HL-60/S4 treated with retinoic acid at 250 ng/mL for 4 days and 3 days (cell line): ENCODE measurements around the gene TSPEAR.

Experiments
- in situ Hi-C: fragments of 300-500 bp; cut with MboI; formaldehyde crosslinking; loops from 2 replicates; pipeline ENCODE4 v1.7.0; 2022; ENCODE audit warnings: low sequenced_read_pairs

The TSPEAR gene

GRCh38 chr21:44741921-44742320 lies 30.5 kb upstream of the TSPEAR start:
- in situ Hi-C loops = no loop called here

- in situ Hi-C loops = no loop called here
Measured at GRCh38 chr21:44740742-44741141, 29.4 kb upstream of the TSPEAR start.

- in situ Hi-C loops = no loop called here
Measured at GRCh38 chr21:44739316-44739715, 27.9 kb upstream of the TSPEAR start.

DNA sequence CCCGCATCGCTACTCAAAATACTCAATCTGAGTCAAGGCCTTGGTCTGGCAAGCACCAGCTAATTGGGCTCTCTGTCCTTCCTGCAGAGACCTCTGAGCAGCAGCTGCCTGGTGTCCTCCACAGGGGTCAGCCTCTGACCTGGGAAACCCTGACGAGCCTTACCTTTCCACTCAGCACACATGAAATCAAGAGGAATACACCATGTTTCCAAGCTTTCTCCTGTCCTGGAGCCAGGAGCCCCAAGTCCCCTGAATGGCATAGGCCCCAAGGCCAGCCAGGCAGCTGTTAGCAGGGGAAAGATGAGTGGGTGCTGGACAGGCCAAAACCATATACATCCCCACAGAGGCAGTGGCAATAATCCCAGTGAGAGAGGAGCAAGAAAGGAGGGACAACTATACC lies 27.2 kb upstream of the TSPEAR start:
- in situ Hi-C loops = no loop called here

DNA sequence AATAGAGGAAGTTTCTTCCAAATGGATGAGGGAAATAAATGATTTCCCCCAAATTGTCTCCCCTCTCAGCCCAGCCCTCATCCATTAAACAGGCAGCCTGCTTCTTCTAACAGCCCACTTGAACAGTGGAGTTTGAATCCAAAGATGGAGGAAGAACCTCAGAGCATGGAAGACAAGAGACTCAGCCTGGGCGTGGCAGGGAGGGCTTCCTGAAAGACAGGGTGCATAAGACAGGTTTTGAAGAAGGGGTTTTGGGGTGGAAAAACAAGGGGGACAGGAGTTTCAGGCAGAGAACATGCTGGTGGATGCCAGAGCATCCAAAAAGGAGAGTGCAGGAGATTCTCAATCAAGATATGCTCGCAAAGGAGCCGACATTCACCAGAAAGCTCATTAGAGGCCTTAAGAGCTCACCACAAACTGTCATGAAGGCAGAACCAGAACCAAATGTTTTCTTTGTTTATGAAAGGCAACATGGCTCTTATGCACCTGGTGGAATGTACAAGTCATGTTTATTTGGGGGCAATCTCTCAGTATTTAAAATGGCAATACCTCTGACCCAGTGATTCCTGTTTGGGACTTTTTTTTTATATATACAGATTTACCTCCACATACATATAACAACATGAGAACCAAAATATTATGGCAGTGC lies 26.5 kb upstream of the TSPEAR start:
- in situ Hi-C loops = no loop called here

DNA sequence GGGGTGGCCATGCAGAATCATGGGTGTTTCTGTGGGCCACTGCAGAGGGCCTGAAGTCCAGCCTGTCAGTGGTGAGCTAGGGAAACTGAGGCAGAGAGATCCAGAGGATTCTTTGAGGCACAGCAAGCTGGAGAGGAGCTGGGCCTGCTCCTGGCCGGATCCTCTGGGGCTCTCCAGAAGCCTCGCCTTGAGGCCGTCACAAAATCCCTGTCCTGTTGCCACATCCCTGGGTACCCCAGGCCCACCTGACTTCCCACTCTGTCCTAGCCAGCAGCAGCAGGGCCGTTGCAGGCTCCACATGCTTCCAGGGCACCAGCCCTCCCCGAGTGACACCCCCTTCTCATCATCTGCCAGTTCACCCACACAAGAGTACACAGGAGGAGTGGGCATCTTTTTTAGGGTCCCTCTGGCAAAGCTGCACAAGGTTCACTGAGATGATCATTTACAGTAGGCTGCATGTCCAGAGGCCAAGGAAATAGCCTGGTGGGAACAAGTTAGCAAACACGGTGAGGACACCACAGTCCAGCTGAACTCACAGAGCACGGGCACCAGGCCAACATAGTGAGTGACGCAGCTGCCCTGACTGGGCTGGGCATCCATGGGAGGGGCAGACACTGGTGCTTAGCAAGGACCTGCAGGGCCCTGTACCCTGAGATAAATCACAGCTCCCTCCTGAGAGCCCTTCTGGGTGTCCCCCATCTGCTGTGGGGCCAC lies 25.1 kb upstream of the TSPEAR start:
- in situ Hi-C loops = no loop called here

- in situ Hi-C loops = no loop called here
Measured at GRCh38 chr21:44735821-44736220, 24.4 kb upstream of the TSPEAR start.

- in situ Hi-C loops = no loop called here
Measured at GRCh38 chr21:44734841-44735240, 23.5 kb upstream of the TSPEAR start.

GRCh38 chr21:44734026-44734745 lies 22.8 kb upstream of the TSPEAR start:
- in situ Hi-C loops = no loop called here

- in situ Hi-C loops = no loop called here
Measured at GRCh38 chr21:44732956-44733355, 21.6 kb upstream of the TSPEAR start.

DNA sequence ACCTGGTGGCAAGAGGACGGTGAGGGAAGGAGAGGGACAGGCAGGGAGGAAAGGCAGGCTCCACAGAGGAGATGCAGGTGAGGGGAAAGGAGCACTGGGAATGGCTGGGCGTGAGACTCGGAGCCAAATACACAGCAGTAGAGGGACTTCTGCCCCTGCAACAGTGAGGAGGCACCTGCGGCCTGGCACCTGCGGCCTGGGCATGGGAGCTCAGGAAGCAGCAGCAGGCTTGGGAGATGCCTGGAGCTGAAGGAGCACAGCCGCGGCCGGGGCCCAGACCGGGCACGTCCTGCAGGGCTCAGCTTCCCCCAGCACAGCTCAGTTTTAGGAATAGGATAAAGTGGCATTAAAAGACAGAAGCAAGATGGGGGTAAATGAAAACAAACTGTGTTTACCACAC lies 20.9 kb upstream of the TSPEAR start:
- in situ Hi-C loops = no loop called here

DNA sequence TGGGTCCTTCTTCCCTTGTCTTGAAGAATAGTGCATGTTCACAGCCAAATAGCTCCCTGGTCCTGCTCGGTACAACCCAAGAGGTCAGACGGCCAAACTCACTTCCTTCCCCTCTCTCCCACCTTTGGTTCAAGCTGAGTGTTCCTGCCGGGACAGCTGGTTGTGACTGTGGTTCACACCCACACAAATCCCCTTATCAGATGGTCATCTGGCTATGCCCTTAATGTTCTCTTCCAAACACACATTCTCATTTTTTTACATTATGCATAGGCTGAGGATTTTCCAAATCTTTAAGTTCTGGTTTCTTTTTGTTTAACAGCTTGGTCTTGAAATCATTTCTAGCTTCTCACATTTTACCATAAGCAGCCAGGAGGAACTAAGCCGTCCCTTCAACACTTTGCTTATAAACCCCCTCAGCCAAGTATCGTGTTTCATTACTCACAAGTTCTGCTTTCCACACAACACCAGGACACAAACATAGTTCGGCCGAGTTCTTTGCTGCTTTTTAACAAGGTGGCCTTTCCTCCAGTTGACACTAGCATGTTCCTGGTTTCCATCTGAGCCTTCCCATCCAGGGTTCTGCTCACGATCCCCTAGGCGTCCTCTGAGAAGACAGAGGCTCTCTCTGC lies 19.7 kb upstream of the TSPEAR start:
- in situ Hi-C loops = no loop called here

DNA sequence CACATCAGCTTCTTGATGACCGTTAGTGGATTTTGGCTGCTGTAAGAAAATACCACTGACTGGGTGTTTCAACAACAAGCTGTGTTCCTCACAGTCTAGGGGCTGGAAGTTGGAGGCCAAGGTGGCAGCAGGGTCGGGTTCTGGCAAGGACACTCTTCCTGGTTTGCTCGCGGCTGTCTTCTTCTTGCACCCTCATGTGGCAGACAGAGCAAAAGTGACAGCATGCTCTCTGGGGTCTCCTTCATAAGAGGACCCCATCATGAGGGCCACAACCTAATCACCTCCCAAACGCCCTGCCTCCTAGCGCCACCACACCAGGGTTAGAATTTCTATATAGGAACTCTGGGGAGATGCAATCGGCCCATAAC lies 18.6 kb upstream of the TSPEAR start:
- in situ Hi-C loops = no loop called here

DNA sequence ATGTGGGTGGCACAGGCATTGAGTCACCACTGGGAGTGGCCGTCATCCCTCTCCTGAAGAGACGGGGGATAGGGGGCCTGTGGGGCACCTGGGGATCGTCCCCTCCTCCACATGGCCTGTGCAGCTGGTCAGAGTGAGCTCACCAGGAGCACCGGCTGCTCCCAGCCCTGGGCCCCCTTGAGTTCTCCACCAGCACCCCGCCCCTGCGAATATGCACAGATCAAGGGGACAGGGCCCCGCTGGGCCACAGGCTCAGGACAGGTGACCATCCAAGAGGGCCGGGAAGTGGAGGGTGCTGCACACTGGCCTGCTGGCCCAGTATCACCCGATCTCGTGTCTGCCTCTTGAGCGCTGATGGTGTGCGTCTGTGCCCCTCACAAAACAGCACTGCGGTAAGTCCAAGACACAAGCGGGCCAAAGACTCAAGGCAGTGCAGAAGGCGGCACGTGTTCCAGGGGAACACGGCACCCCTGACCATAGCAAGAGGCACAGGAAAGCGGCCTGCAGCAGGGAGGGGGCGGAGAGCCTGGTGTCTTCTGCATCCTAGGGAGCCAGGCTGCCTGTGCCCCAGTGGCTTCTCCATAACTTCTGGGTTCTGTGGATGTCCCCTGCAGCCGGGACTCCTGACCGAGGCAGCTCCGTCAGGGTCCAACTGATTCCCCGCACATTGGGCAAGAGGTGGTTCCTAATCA lies 18.1 kb upstream of the TSPEAR start:
- in situ Hi-C loops = no loop called here

DNA sequence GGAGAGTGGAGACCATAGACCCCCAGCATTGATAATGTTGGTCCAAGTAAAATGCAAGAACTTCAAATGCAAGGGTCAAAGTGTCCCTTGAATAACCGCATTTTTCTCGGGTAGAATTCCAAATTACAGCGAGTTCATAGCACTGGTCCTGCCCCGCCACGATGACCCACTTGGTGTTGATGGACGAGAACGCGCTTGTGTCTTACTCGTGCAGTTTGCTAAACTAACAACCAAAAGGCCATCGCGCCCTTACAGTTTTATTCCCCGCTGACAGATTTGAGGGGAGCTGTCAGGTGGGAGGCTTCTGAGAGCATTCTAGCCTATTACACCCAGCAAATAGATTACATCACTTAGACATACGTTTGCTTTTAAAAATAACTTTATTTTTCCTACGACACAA lies 17.3 kb upstream of the TSPEAR start:
- in situ Hi-C loops = no loop called here

DNA sequence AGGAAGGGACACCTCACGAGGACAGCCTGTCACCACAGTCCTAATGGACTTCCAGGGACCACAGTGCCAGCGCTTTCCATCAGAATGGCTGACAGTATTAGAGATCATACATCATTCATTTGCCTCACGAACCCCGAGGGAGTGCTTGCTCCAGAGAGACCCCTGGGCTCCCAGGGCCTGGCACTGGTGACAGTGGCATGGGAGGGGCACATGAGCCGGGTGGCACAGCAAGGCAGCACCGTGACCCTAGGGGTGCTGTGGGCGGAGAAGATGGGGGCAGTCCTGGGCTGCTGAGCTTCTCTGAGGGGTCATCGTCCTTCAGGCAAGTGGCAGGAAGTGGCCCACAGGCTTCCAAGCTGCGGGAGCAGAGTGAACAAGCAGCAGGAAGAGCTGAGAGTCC lies 16.4 kb upstream of the TSPEAR start:
- in situ Hi-C loops = no loop called here

DNA sequence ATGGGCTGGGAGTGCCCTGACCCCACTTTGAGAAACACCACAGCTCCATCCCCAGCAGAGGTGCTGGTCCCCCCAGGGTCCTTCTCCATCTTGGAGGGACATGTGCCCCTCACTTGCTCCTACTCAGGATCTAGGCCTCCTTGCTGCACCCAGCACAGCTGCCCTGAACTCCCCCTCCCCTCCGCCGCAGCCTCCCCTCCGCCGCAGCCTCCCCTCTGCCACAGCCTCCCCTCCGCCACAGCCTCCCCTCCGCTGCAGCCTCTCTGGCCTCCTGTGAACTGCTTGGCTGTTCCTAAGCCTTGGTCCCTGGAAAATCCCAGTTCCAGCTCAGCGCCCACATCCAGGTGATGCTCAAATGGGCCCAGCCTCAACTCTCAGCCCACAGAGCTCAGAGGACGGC lies 15.9 kb upstream of the TSPEAR start:
- in situ Hi-C loops = no loop called here

DNA sequence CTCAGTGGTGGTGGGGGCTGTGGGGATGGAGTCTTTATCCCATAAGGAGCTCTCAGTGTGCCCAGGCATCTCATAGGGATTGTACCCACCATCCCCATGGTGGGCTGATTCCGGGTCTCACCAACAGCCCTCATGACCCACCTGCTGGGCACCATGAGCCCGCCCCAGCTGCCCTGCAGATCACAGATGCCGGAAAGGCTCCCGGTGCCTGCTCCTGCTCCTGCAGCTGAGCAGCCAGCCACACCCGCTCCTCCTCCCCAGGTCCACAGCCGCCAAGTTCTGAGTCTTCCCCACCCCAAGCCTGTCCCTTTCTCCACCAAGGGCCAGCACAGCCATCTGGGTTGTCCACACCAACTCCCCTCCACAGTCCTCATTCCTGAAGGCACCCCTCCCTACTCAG lies 15.5 kb upstream of the TSPEAR start:
- in situ Hi-C loops = no loop called here

GRCh38 chr21:44724926-44725325 lies 13.6 kb upstream of the TSPEAR start:
- in situ Hi-C loops = no loop called here

- in situ Hi-C loops = no loop called here
Measured at GRCh38 chr21:44724196-44724595, 12.8 kb upstream of the TSPEAR start.
